Measurements from ENCODE around the gene RUNX1.

The RUNX1 gene

GRCh38 chr21:34989337-34990151 is 59.6 kb downstream of the RUNX1 start:
- no peak for DNase-seq

- DNase-seq: no peak
Measured at GRCh38 chr21:34988625-34989024, 60.5 kb downstream of the RUNX1 start.

DNA sequence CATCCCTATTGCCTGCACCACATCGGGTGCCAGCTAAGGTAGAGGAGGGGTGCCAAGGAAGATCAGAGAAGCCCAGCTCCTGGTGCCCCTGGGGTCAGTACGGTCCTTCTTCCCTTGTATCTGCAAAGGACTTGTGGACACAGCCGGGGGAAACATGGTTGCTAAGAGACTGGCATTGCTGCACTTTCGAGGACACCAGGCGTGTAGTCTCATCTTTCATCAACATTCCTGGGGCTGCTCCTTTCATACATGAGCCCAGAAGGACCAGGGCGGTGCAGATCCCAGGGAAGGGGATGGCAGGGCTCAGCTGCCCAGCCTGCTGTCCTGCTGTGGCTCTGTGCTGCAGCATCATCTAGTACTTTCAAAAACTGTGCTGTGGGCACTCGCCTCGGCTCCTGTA is 61.0 kb downstream of the RUNX1 start:
- no peak for DNase-seq

DNA sequence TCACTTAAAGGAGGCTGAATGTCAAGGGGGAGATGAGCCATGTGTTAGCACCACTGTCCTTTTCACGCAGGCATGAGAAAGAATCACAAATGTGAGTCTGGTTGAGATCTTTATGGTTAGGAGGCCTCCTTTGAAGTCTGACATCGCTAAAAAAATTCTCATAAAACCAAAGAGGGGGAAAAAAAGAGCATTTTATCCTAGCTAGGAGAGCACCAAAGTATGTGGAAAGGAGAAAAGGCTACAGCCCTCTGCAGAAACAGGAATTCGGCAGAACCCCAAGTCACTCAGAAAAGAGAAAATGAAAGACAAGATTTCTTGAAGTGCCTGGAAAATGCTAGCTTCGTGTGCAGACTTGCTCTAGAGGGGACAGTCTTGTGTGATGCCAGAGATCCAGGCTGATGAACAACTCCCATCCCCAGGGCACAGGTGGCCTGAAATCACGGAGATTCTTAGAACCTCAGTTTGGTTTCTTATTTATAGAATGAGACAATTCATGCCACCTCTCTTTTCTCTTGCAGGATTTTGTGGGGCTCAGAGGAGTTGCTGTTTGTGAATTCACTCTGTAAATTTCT is 61.5 kb downstream of the RUNX1 start:
- no peak for DNase-seq

GRCh38 chr21:34986561-34987500 is 62.3 kb downstream of the RUNX1 start:
- no peak for DNase-seq

DNA sequence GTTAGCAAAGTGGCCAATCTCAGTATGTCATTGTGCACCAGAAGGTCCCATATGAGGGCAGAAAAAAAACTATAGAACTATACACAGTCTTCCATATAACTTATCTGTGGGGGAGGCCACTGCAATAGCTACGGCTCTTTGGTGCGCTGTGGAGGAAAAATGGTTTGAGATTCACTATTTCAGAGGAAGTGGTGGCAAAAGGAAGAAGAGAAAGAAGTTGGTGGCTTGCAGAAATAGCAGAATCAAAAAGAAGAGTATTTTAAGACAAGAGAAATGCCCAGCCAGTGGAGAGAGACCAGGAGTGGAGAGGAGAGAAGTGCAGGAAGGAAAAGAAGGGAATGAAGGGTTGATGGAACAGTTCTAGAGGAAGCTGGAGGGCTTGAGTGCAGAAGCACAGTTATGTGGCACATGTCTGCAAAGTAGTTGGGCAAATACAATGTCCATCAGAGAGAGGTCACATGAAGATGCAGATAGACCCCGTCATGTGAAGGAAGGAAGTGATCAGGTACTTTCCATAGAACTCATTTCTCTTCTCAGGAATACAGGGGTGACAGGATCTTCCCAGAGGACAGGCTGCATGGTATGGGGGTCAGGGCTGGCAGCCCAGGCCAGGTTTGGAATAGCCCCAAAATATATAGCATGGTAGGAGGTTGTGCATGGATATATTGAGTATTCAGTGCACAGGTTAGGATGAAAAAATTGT is 64.6 kb downstream of the RUNX1 start:
- no peak for DNase-seq

- no peak for DNase-seq
Measured at GRCh38 chr21:34983680-34984086, 65.4 kb downstream of the RUNX1 start.

DNA sequence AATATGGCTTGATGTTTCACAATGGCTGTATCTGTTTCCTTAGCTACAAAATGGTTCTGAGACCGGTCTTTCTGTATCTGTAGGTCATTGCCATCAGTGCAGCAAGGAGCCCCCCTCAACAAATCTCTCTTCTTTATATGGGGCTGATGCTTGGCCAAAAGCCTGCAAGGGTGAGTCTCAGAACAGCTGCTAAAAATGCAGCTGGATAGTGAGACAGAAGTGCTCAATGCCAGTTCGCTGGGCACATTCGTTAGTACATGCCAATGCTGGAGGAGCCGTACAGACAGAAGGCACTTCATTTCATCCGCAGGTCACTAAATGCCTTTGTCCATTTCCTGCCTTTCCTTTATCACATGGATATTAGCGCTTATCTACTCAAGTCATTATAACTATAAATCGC is 67.3 kb downstream of the RUNX1 start:
- DNase-seq: no peak

DNA sequence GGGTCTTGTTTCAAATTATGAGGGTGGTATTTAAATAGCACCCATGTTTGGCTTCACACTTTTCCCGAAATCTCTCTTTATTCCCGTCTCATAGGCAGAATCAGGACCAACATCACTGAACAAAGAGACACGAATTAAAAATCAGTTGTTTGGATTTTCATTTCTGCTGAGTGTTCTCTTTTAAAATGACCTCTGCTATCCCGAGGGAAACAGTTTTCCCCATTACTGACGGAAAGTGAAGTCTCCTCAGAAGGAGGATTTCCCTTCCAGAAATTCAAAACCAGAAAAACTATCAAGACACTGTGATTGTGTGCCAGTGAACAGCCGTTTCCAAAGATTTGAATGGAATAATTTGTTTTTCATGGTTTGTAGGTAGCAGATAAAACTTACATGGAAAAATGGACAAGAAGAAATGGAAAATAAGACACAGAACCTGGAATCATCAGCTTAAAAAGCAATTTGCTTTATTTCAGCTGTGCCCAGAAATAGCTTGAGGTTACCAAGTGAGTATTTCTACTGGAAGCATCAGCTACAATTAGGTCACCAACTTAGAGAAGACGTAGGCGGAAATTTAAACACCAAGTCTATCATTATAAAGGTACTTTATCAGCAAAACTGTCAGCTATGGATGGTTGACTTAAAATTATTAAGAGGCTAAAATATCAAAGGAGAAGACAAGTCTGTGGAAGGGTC is 68.5 kb downstream of the RUNX1 start:
- DNase-seq: no peak

- no peak for DNase-seq
Measured at GRCh38 chr21:34979383-34979782, 69.7 kb downstream of the RUNX1 start.

DNA sequence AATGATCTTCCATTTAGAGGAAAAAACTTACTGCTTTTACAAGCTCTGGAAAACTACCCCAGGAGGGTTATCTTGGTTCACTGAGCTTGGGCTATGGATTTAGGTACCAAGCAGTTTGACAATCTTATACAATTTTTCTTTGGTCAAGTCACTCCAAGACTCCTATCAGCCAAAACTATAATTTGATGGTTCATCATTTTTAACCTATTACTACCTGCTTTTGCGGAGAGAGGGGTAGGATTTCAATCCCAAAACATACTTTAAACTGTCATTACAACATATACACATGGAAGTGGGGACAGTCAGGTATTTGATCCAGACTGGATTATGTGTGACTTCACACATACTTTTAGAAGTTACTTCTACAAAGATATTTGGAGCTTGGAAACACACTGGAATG is 71.8 kb downstream of the RUNX1 start:
- DNase-seq: no peak

DNA sequence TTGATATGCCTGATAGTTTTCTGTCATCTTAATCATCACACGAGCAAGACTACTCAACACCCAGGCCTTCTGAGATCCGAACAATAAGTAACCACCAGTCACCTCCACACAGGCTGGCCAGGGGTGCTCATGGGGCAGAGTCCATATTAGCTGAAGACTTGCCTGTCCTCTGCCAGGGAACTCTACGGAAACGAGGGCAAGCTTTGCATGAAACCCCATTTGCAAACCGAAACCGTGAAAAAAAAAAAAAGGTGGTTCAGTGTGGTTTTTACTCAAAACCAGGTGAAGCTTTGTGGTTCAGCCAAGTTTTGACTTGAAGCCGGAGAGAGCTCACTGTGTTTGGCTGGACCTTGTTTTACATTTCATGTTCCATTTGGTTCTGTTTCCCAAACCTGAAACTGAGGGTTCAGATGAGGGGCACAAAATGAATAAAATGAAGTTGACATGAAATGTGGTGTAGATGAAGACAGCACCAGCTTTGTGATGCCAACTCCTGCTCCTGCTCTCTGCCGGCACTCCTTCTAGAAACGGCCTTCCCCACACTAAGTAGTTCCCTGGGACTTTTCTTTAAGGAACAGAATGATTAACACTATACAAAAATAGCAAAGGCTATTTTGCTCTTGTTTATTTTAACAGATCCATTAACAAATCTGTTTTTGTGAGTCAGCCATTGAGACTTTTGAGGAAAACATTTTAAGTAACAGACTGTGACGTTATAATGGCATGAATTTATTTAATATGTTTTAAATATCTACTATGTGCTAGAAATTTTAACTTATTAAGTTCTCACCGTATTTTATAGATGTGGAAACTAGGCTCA is 74.7 kb downstream of the RUNX1 start:
- no peak for DNase-seq

DNA sequence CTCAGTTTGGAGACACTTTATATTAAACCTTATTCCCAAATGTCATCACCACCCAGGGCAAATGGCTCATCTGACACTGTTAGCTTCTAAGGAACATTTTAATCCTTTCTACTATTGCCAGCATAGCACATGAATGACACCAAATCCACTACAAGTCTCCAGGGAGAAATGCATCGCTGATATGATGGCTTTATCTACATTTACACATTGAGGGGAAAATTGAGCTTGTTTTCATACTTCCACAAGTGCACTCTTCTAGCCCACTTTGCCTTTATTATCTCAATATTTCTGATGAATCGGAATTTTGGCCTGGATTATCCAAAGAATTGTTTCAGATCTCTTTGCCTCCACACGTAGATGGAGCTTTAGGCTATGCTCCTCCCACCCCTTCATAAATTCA is 75.4 kb downstream of the RUNX1 start:
- DNase-seq: no peak

- DNase-seq: no peak
Measured at GRCh38 chr21:34971656-34972055, 77.4 kb downstream of the RUNX1 start.

GRCh38 chr21:34970566-34970965 is 78.5 kb downstream of the RUNX1 start:
- no peak for DNase-seq

DNA sequence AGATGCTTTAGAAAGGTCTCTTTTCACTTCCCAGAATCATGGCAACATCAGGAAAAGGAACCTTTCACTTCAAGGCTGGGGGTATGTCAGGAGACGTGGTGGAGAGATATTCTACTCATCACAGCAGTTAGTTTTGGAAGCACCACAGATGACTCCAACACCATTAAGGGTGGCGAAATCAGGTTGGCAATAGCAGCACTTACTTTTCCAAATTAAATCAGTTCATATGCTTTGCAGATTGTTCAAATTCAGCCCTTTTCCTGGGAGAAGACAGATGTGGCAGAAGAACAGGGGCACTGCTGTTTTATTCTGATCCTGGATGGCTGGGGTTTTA is 79.0 kb downstream of the RUNX1 start:
- no peak for DNase-seq

DNA sequence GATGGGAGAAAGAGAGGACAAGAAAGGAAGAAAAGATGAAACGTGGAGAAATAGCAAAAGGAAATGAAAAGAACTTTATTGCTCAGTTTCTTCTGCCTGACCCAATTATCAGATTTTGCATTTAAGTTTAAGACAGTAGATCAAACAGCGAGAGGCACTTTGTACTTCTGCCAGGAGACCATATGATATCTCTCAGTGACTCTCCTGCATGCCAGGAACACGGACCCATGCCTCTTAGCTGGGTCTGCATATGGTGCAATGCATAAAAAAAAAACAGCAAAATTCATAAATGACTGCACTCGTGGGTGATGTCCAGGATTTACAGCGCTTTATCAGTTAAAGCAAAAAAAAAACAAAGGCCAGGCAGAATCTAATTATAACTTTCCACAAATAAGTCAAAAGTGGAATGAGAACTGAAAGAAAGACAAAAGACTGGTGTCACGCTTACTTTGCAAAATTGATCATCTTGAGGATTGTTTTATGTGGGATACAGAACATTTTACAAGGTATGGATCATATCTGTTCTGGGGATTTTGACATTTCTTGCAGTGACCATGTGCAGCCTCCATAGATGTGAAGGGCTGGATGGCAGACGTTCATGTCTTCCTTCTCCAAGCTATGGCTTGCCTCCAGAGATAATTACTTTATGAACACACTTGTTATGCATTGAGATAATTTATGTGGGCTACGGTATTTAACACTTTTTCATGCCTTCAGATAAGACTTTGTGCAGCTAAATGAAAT is 79.5 kb downstream of the RUNX1 start:
- DNase-seq: no peak

GRCh38 chr21:34968414-34969333 is 80.4 kb downstream of the RUNX1 start:
- DNase-seq: no peak

- no peak for DNase-seq
Measured at GRCh38 chr21:34967509-34968289, 81.4 kb downstream of the RUNX1 start.
